HTERT RPE-1 (cell line): Measurements from ENCODE around the gene UQCRH.

Experiments
- in situ Hi-C: fragments of 300-500 bp; cut with MboI; formaldehyde crosslinking; loops from 4 replicates; pipeline ENCODE4 v1.14.3; 2020; ENCODE audit warnings: low sequenced_read_pairs

UQCRH gene

DNA sequence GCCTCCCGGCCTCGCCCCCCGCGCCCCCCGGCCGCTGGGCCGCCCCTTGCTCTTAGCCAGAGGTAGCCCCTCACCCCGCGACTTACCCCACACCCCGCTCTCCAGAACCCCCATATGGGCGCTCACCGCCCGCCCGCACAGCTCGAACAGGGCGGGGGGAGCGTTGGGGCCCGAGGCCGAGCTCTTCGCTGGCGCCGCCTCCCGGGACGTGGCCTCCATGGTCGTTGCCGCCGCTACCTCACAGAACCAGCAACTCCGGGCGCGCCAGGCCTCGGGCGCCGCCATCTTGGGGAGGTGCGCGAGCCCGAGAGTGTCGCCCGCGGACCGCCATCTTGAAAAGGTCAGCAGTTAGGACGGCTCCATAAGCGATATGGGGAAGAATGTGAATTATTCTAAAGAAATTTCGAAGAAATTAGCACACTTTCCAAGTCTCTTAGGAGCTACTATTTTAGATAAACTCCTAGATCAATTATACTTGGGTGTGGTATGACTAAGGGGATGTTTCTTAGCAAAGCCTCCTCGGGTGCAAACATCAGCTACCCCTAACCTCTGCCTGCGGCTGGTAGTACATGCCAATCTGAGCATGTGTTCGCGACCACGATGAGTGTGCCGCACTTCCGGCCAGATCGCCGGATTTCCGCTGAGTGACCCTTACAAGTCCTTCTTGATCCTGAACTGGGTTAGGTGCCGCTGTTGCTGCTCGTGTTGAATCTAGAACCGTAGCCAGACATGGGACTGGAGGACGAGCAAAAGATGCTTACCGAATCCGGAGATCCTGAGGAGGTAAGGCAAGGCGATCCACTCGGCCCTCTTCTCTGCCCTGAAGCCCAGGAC, at the start of gene UQCRH, which contains the start of gene LRRC41:
Gene UQCRH (plus strand): TSS at position 661 of the 834 bp plus-strand sequence. CDS start 69 bp downstream, at position 730.
Gene LRRC41 (minus strand): TSS at position 579 of the 834 bp plus-strand sequence. CDS start 294 bp downstream, at position 285.
- in situ Hi-C loops: no loop called here

DNA sequence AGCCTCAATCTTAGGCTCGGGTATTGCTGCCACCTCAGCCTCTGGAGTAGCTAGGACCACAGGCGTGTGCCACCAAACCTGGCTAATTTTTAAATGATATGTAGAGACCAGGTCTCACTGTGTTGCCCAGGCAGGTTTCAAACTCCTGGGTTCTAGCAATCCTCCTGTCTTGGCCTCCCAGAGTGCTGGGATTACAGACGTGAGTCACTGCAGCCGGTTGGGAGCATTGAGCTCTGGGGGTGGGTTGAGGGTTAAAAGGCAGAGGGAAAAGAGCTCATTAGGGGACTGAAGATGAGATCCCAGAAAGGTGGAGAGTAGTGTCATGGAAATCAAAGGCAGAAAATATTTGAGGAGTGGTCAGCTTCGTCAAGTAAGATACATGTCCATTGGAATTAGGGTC, 48.8 kb upstream of the UQCRH start:
- in situ Hi-C loops: no loop called here

- in situ Hi-C loops: no loop called here
Measured at GRCh38 chr1:46256523-46256922, 47.0 kb upstream of the UQCRH start.

DNA sequence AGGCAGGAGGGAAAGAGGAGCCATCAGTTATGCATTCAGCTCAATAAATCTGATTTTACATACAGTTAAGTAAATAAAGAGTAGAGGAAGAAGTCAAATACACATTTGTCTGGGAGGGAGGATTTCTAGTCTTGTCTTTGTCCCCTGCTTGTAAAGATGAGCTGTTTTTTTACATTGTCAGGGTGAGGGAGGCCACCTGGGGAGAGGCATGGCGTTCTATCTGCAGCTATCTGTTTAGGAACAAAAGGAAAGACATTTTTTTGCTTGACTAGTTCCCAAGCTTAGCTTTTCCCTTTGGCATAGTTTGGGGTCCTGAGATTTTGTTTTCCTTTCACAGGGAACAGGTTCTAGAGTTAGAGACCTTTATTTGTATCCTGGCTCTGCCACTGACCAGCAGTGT, 41.0 kb upstream of the UQCRH start:
- in situ Hi-C loops: no loop called here

- in situ Hi-C loops: no loop called here
Measured at GRCh38 chr1:46263146-46263545, 40.4 kb upstream of the UQCRH start.

DNA sequence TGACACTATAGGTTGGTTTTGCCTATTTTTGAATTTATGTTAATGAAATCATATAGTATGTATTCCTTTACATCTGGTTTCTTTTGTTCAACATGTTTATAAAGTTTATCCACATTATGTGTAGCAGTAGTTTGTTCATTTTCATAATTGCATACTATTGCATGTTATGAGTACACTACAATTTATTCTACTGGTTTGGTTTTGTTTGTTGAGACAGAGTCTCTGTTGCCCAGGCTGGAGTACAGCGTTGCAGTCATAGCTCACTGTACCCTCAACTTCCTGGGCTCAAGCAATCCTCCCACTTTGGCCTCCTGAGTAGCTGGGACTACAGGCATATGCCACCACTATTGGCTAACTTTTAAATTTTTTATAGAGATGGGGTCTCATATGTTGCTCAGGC, 34.9 kb upstream of the UQCRH start:
- in situ Hi-C loops: no loop called here

DNA sequence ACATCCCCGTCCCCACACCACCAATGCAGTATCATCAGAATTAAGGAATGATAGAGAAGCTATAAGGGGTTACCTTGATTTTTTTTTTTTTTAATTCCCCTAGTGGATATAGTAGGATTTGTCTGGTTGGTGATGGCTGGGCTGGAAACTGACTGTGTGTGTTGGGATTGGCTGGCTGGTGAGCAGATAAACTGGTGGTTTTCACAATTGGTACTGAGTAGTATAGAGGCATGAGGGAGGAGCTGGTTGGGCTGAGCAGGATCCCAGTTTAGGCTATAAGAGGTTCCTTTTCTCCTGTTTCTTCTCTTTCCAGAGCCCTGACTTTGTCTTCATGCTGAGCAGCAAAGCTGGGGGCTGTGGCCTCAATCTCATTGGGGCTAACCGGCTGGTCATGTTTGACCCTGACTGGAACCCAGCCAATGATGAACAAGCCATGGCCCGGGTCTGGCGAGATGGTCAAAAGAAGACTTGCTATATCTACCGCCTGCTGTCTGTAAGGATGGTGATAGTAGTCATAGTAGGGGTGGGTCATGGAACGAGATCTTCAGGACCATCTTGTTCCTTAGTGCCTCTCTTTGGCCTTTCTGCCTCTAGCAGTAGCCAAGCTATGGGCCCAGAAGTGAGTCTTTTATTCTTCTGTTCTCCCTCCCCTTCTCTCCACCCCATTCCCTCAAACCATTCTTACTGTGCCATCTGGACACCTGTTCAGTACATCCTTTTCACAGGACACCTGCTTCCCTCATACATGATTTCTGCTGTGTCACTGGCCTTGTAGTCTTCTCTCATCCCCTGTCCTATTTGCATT, 29.1 kb upstream of the UQCRH start:
- in situ Hi-C loops: no loop called here

DNA sequence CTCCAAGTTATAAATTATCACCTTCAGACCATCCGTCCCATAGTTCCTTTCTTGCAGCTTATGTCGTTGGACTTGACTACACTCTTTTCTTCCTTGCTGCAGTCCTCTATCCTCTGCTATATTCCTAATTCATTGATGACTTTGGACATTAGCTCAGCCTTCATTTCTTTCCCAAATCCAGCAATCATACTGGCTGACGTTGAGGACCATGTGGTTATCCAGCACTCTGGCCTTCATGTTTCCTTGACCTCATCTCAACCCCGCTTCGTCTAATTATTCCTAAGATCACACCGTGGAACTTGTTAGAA, 28.5 kb upstream of the UQCRH start:
- in situ Hi-C loops: no loop called here

DNA sequence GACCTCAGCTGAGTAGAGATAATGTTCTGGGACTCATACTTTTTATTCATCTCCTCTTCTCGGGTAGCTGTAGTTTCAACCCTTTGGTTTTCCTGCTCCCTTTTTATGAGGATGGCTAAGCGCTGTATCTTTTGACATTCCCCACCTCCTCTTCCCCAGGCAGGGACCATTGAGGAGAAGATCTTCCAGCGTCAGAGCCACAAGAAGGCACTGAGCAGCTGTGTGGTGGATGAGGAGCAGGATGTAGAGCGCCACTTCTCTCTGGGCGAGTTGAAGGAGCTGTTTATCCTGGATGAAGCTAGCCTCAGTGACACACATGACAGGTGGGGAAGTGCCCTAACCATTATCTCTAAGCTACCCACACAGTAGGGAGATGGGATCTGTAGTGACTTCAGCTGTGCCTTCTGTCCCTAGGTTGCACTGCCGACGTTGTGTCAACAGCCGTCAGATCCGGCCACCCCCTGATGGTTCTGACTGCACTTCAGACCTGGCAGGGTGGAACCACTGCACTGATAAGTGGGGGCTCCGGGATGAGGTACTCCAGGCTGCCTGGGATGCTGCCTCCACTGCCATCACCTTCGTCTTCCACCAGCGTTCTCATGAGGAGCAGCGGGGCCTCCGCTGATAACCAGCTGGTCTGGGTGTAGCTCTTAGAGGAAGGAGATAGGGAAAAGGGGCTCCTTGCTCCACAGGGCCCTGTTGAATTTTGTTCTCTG, 25.7 kb upstream of the UQCRH start:
- in situ Hi-C loops: no loop called here

GRCh38 chr1:46278807-46279206, 24.7 kb upstream of the UQCRH start:
- in situ Hi-C loops: no loop called here

DNA sequence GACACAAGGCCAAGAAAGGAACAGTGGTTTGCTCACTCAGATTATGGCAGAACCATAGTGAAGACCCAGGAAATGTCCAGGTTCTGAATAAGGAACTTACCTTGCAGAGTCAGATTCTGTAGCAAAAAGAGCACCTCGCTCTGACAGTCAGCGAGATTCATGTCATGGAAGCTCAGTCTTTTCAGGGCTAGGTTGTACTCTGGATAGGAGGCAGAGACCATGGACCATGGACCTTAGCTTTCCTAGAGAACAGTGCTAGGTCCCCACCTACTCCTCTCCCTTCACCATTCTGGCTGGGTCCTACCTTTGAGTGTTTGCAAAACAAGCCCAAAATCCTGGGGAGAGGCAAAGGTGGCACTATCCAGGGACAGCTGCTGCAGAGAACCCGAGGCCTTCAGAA, 23.4 kb upstream of the UQCRH start:
- in situ Hi-C loops: no loop called here

GRCh38 chr1:46281021-46281420, 22.5 kb upstream of the UQCRH start:
- in situ Hi-C loops: no loop called here

GRCh38 chr1:46284058-46284457, 19.4 kb upstream of the UQCRH start:
- in situ Hi-C loops: no loop called here

DNA sequence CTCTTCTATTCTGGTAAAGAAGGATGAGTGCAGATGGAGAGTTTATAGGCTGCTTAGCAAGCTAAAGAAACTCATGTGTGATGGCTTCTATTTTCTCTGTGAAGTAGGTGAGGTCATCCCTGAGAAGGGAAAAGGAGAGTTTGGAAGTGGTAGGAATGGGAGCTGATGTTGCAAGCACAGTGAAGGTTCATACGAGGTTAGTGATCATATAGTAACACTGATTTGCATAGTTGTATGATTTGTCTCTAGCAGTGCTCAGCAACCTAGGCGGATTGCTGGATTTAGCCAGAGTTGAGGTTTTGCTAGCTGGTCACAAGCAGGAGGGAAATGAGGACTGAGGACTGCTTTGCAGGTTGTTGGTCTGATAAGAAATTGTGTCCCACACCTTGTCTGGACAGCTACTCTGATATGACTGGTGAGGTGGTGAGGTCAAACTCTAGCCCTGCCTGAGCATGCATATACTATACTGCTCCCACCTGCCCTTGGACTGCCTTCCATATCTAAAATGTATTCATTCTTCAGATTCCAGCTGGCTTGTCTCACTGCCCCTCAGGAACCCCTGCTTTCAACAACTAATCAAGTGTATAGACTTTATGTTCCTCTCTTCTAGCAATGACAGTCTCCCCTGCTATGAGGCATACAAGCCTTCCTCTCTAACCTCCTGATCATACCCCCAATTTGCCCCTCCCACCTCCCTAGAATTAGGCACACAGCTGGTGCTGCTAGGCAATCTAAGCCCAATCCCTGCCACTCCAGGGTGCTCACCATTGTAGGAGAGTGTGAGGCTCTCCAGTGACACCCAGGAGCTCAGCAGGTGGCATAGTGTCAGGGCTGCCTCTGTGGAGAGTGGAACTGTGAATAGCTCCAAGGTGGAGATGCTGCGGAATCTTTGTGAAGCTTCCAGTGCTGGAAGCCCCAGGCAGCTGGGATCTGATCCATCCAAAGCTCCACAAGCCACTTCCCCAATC, 18.6 kb upstream of the UQCRH start:
- in situ Hi-C loops: no loop called here

DNA sequence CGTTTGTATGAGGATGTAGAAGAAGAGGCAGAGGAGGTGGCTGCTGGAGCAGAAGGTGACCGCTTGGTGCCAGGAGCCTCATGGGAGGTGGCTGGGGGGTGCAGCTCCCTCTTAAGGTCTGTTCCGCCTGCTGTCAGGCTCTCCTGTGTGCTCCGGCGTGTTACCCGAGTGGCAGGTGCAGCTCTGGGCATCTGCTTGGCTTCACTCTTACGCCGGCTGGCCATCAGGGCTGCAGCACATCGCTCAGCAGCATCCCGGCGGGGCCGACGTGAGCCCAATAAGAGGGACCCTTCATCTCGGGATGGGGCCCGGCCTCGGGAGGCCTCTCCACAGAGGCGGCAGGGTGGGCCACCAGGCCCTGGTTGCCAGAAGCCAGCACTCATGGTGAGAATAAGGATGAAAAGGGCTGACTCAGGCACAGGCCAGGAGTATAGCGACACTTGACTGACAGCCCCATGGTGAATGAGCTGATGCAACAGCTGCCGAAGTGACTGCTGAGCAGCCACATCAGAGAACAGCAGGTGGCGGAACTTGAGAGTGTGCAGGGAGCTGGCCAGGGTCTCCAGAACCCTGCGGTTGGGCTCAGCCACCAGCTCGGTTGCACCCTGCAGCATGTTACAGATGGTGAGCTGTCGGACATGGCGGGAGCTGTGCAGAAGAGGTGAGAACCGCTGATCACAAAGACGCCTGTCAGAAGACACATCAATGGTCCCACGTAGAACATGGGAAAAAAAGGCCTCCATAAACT, 17.6 kb upstream of the UQCRH start:
- in situ Hi-C loops: no loop called here

- in situ Hi-C loops: no loop called here
Measured at GRCh38 chr1:46288485-46289133, 14.9 kb upstream of the UQCRH start.

DNA sequence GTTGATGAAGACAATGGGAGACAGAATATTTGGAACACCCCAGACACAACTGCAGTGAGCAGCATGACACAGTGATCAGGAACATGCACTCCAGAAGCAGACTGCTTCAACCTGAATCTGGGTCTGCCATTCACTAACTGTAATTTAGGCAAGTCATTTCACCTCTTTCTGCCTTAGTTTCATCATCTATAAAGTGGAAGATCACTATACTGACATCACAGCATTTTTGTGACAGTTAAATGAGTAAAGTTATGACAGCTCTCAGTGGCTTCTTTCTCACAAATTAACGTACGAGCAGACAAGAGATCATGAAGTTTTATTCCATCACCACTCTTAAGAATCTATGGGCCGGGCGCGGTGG, 14.4 kb upstream of the UQCRH start:
- in situ Hi-C loops: no loop called here

DNA sequence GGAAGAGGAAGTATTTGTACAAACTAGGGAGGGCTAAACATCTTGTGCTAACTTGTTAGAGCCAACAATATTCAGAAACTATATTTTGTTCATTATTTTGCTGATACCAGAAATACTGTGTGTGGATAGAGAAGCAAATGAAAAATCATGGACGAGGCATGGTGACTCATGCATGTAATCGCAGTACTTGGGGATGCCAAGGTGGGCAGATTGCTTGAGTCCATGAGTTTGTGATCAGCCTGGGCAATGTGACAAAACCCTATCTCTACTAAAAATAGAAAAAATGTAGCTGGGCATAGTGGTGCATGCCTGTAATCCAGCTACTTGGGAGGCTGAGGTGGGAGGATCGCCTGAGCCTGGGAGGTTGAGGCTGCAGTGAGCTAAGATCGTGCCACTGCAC, 13.5 kb upstream of the UQCRH start:
- in situ Hi-C loops: no loop called here

DNA sequence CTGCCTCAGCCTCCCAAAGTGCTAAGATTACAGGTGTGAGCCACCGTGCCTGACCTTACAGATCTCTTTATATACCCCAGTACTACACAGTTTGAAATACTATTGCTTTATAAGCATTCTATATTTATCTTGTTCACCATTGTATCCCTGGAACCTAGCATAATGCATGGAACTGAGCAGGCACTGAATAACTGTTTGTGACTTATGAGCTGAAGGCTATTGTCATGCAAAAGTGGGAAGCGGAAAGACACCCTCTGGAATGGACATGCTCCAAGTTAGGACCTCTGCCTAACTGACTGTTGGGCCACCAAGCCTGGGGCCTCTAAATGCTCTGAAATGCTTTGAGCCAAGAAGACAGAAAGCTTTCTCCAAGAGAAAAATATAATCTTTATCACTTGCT, 8.2 kb upstream of the UQCRH start:
- in situ Hi-C loops: no loop called here
